Measurements from ENCODE around the gene AIF1L. TPM values are rescaled to one million over a fixed set of nuclear protein-coding genes. Genes with fewer than 3 reads are reported as not detected.

AIF1L gene
- total and polyA plus RNA-seq, 3 donors from 2014 or later, result 8.3 to 24.6 (median 14.9) TPM

DNA sequence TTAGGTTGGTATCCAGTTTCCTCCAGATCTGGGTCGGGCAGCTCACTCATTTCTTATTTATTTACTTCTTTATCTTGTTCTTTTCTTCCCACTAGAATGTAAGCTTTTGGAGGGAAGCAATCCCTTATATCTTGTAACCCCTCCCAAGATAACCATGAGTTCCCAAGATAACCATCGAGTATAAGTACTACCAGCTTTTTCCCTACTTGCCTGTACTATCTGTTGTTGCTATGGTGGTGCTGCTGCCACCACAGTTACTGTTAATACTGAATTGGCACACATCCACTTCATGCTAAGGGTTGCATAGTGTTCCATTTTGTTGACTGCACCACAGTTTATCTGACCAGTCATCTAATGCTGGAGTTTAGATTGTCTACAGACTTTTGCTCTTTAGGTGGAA lies 48.9 kb downstream of the AIF1L start:
- WGBS, 2 donors, result 73 to 85% methylated on average over 2 of the region's 2 CpGs

GRCh38 chr9:131146186-131146585 lies 49.9 kb downstream of the AIF1L start:
- DNase-seq, result no peak
- H3K4me1 ChIP-seq, result no peaks in the 10 kb centered on the region
- H3K36me3 ChIP-seq (ENCODE audit: low read depth, missing control alignments), result no peaks in the 10 kb centered on the region
- H3K27me3 ChIP-seq, result no peaks in the 10 kb centered on the region
- intact Hi-C loops (cut with DNase I; ENCODE audit: low total_unique reads), result no loop called here
- H3K4me3 ChIP-seq, result no peak overlapping the region
- H3K9me3 ChIP-seq, result no peaks in the 10 kb centered on the region
- no peak overlapping the region for H3K27ac ChIP-seq
- 94 to 97% methylated on average over 4 of the region's 4 CpGs for WGBS, 2 donors
- TF ChIP-seq, protein P1, sequence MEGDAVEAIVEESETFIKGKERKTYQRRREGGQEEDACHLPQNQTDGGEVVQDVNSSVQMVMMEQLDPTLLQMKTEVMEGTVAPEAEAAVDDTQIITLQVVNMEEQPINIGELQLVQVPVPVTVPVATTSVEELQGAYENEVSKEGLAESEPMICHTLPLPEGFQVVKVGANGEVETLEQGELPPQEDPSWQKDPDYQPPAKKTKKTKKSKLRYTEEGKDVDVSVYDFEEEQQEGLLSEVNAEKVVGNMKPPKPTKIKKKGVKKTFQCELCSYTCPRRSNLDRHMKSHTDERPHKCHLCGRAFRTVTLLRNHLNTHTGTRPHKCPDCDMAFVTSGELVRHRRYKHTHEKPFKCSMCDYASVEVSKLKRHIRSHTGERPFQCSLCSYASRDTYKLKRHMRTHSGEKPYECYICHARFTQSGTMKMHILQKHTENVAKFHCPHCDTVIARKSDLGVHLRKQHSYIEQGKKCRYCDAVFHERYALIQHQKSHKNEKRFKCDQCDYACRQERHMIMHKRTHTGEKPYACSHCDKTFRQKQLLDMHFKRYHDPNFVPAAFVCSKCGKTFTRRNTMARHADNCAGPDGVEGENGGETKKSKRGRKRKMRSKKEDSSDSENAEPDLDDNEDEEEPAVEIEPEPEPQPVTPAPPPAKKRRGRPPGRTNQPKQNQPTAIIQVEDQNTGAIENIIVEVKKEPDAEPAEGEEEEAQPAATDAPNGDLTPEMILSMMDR (IDR thresholded peaks at IDR 0.05), result no peak
- TF ChIP-seq POLR2A (IDR thresholded peaks at IDR 0.05), result no peak

More for the DNA sequence above, 48.9 kb downstream of the AIF1L start:
- TF ChIP-seq, protein P1 (IDR thresholded peaks at IDR 0.05), result no peak
- no peak for TF ChIP-seq POLR2A (IDR thresholded peaks at IDR 0.05)
- intact Hi-C loops (cut with DNase I; ENCODE audit: low total_unique reads), result no loop called here
- no peaks in the 10 kb centered on the region for H3K9me3 ChIP-seq
- H3K27ac ChIP-seq, result no peak overlapping the region
- no peak for DNase-seq
- no peaks in the 10 kb centered on the region for H3K27me3 ChIP-seq
- H3K36me3 ChIP-seq (ENCODE audit: low read depth, missing control alignments), result no peaks in the 10 kb centered on the region
- no peak overlapping the region for H3K4me3 ChIP-seq
- no peaks in the 10 kb centered on the region for H3K4me1 ChIP-seq

GRCh38 chr9:131148276-131148675 lies 51.9 kb downstream of the AIF1L start:
- no peaks in the 10 kb centered on the region for H3K36me3 ChIP-seq (ENCODE audit: low read depth, missing control alignments)
- H3K9me3 ChIP-seq, result no peaks in the 10 kb centered on the region
- no peak overlapping the region for H3K4me3 ChIP-seq
- no peaks in the 10 kb centered on the region for H3K4me1 ChIP-seq
- DNase-seq, result no peak
- 90 to 91% methylated on average over 3 of the region's 3 CpGs for WGBS, 2 donors
- H3K27me3 ChIP-seq, result no peaks in the 10 kb centered on the region
- intact Hi-C loops (cut with DNase I; ENCODE audit: low total_unique reads), result no loop called here
- no peak overlapping the region for H3K27ac ChIP-seq
- TF ChIP-seq, protein P1 (IDR thresholded peaks at IDR 0.05), result no peak
- TF ChIP-seq POLR2A (IDR thresholded peaks at IDR 0.05), result no peak

- no peak for DNase-seq
- Histone ChIP-seq H3K27me3 (no peaks in the 10 kb centered on the region), H3K36me3 (ENCODE audit: low read depth, missing control alignments) (no peaks in the 10 kb centered on the region), H3K9me3 (no peaks in the 10 kb centered on the region), H3K27ac (no peak overlapping the region), H3K4me1 (no peaks in the 10 kb centered on the region), H3K4me3 (no peak overlapping the region)
- TF ChIP-seq, protein P1 (IDR thresholded peaks at IDR 0.05), result no peak
- no peak for TF ChIP-seq POLR2A (IDR thresholded peaks at IDR 0.05)
- intact Hi-C loops (cut with DNase I; ENCODE audit: low total_unique reads), result no loop called here
- 92 to 94% methylated on average over 7 of the region's 7 CpGs for WGBS, 2 donors
Observed at GRCh38 chr9:131148966-131149687, 52.8 kb downstream of the AIF1L start.

GRCh38 chr9:131149688-131150053 lies 53.3 kb downstream of the AIF1L start:
- Histone ChIP-seq H3K9me3 (no peaks in the 10 kb centered on the region), H3K4me3 (no peak overlapping the region), H3K4me1 (no peaks in the 10 kb centered on the region), H3K36me3 (ENCODE audit: low read depth, missing control alignments) (no peaks in the 10 kb centered on the region), H3K27me3 (no peaks in the 10 kb centered on the region), H3K27ac (no peak overlapping the region)
- DNase-seq, result no peak
- intact Hi-C loops (cut with DNase I; ENCODE audit: low total_unique reads), result no loop called here
- no peak for TF ChIP-seq POLR2A (IDR thresholded peaks at IDR 0.05)
- TF ChIP-seq, protein P1 (IDR thresholded peaks at IDR 0.05), result no peak
- WGBS, 2 donors, result 78 to 90% methylated on average over 5 of the region's 5 CpGs
